B cell (primary cell): Measurements from ENCODE around the gene TMEM109. TPM values are rescaled to one million over a fixed set of nuclear protein-coding genes. Genes with fewer than 3 reads are reported as not detected.

Experiments
- ATAC-seq: fragments of 200-7000 bp; cut with Tn5 transposase; one replicate; pipeline ENCODE4 v1.10.0; 2021; ENCODE audit warnings: low read depth, mild to moderate bottlenecking, moderate number of reproducible peaks, moderate library complexity
- CTCF ChIA-PET: fragments of 350-600 bp; sonication (Branson Sonifier 250); formaldehyde crosslinking; loops from one replicate; lab custom pipeline; 2021; ENCODE audit warnings: antibody characterized with exemption, inconsistent platforms; lab: Charles Lee
- POLR2A ChIA-PET: fragments of 350-600 bp; sonication (Branson Sonifier 250); formaldehyde crosslinking; loops from one replicate; lab custom pipeline; 2021; ENCODE audit warnings: antibody characterized with exemption; lab: Charles Lee
- DNase-seq: peaks from one replicate; pipeline ENCODE4 v3.0.0; 2013
- H2AFZ ChIP-seq: 2 replicates; pipeline ENCODE4 v1.6.1; 2012; ENCODE audit warnings: mild to moderate bottlenecking, low read depth, low read length; ENCODE audit not compliant: insufficient read depth, poor library complexity, severe bottlenecking
- H3K27ac ChIP-seq, 2 donors: 1 replicate in 1 of 2; 2 replicates in 1 of 2; pipeline ENCODE4 v1.5.1; 2012 to 2013; ENCODE audit warnings: low read length in 2 of 2, mild to moderate bottlenecking in 2 of 2, moderate library complexity in 1 of 2
- H3K27me3 ChIP-seq, 4 experiments: fragments of 200-600 bp in 1 of 4; sonication (generic) in 1 of 4; replicated peaks in 1 of 4; 1 replicate in 2 of 4; 2 replicates in 2 of 4; pipeline versions ENCODE4 v1.6.1 to v1.7.0; 2013 to 2016; ENCODE audit warnings: low read length in 3 of 4, mild to moderate bottlenecking in 2 of 4, mixed read lengths in 1 of 4, moderate library complexity in 1 of 4; ENCODE audit not compliant: insufficient read depth in 4 of 4, control insufficient read depth in 3 of 4; ENCODE audit errors: control extremely low read depth in 1 of 4
- H3K36me3 ChIP-seq, 2 experiments: replicated peaks in 1 of 2; 1 replicate in 1 of 2; 2 replicates in 1 of 2; pipeline versions ENCODE4 v1.6.1 to v1.7.1; 2013; ENCODE audit warnings: low read length in 1 of 2; ENCODE audit not compliant: insufficient read depth in 2 of 2, control insufficient read depth in 1 of 2; ENCODE audit errors: control extremely low read depth in 1 of 2, extremely low read depth in 1 of 2
- H3K4me1 ChIP-seq, 2 donors: fragments of 200-600 bp in 1 of 2; sonication (generic) in 1 of 2; 1 replicate in 1 of 2; 2 replicates in 1 of 2; pipeline versions ENCODE4 v1.5.1 to v1.6.1; 2013 to 2017; ENCODE audit warnings: low read length in 2 of 2; ENCODE audit not compliant: control insufficient read depth in 2 of 2, insufficient read depth in 2 of 2
- H3K4me2 ChIP-seq: replicated peaks from 2 replicates; pipeline ENCODE3; 2012; ENCODE audit warnings: mild to moderate bottlenecking, low read depth, low read length; ENCODE audit not compliant: poor library complexity, severe bottlenecking
- H3K4me3 ChIP-seq, 5 experiments: fragments of 200-600 bp in 1 of 5; sonication (generic) in 1 of 5; 1 replicate in 3 of 5; 2 replicates in 2 of 5; pipeline versions ENCODE4 v1.5.1 to v1.7.0; 2011 to 2016; ENCODE audit warnings: low read length in 4 of 5, mild to moderate bottlenecking in 4 of 5, low read depth in 2 of 5, control low read depth in 1 of 5, moderate library complexity in 1 of 5; ENCODE audit not compliant: insufficient read depth in 1 of 5; ENCODE audit errors: control extremely low read depth in 1 of 5, extremely low read depth in 1 of 5
- H3K79me2 ChIP-seq: fragments of 200-600 bp; sonication (generic); one replicate; pipeline ENCODE4 v1.6.0; 2016; ENCODE audit warnings: low read length; ENCODE audit not compliant: control insufficient read depth, insufficient read depth
- H3K9ac ChIP-seq: fragments of 200-600 bp; sonication (generic); 2 replicates; pipeline ENCODE4 v1.6.1; 2017; ENCODE audit warnings: mild to moderate bottlenecking, low read length, moderate library complexity
- H3K9me3 ChIP-seq, 3 donors: one replicate each; pipeline versions ENCODE4 v1.6.1 to v1.7.1; 2013; ENCODE audit warnings: low read length in 2 of 3; ENCODE audit not compliant: control insufficient read depth in 2 of 3, insufficient read depth in 1 of 3; ENCODE audit errors: control extremely low read depth in 1 of 3
- H4K20me1 ChIP-seq: 2 replicates; pipeline ENCODE4 v1.6.0; 2012; ENCODE audit warnings: mild to moderate bottlenecking, low read length; ENCODE audit not compliant: insufficient read depth, control insufficient read depth, poor library complexity, severe bottlenecking
- H3K27ac Mint-ChIP-seq: one replicate; pipeline ENCODE4 v1.8.0; 2021; ENCODE audit warnings: mixed read lengths
- H3K27me3 Mint-ChIP-seq: one replicate; pipeline ENCODE4 v1.8.0; 2021; ENCODE audit warnings: mixed read lengths
- H3K4me1 Mint-ChIP-seq: one replicate; pipeline ENCODE4 v1.8.0; 2021; ENCODE audit warnings: mixed read lengths
- H3K4me3 Mint-ChIP-seq: one replicate; pipeline ENCODE4 v1.8.0; 2021; ENCODE audit warnings: mixed read lengths
- H3K9me3 Mint-ChIP-seq: one replicate; pipeline ENCODE4 v1.8.0; 2022; ENCODE audit warnings: mixed read lengths; ENCODE audit not compliant: insufficient read depth
- CTCF ChIP-seq: fragments of 200-600 bp; IDR thresholded peaks from one replicate; pipeline ENCODE4 v1.8.0; 2022; ENCODE audit warnings: antibody characterized with exemption, mild to moderate bottlenecking
- EZH2 ChIP-seq: IDR thresholded peaks from 2 replicates; pipeline ENCODE4 v1.6.1; 2012; ENCODE audit warnings: borderline replicate concordance, low read depth, mild to moderate bottlenecking, moderate library complexity, low read length; ENCODE audit not compliant: insufficient read depth, poor library complexity, severe bottlenecking
- WGBS: methylation state at CpG from one replicate; pipeline ENCODE4 v1.1.5; 2013; ENCODE audit warnings: missing lambda C conversion rate; ENCODE audit not compliant: insufficient coverage; 5-methylcytosine and 5-hydroxymethylcytosine counted together
- intact Hi-C: fragments of 100-400 bp; cut with micrococcal nuclease; formaldehyde crosslinking; loops from one replicate; pipeline ENCODE4 v1.10.0; 2022
- polyA plus RNA-seq: library from polyadenylated mRNA; depleted of rRNA; stranded (reverse); fragments of >200 nt; gene quantifications from 2 replicates; pipeline ENCODE4 v1.2.3, GENCODE V29; 2012
- total RNA-seq, 2 donors: library from RNA; stranded (reverse); fragments of 120-200 nt in 1 of 2; gene quantifications; 1 replicate in 1 of 2; 2 replicates in 1 of 2; pipeline versions ENCODE4 v1.2.3 to v1.2.4, GENCODE V29; 2013 to 2022

The TMEM109 gene
- total and polyA plus RNA-seq, 2 donors (not counting 1 experiment from before 2014, with no cell fraction given), result 32.0 to 99.4 TPM

GRCh38 chr11:60870733-60871377 lies 43.1 kb upstream of the TMEM109 start:
- POLR2A ChIA-PET, result no interaction called here
- no peaks in the 10 kb centered on the region for H3K4me1 ChIP-seq
- H3K4me2 ChIP-seq, result no peak overlapping the region
- intact Hi-C loops, result no loop called here
- ATAC-seq, result no peak
- no peaks in the 10 kb centered on the region for H4K20me1 ChIP-seq
- H3K9me3 ChIP-seq, result no peaks in the 10 kb centered on the region
- H3K9ac ChIP-seq, result no peak overlapping the region
- Mint-ChIP-seq H3K27me3 (no peaks in the 10 kb centered on the region), H3K4me1 (no peaks in the 10 kb centered on the region), H3K27ac (no peak overlapping the region), H3K4me3 (no peak overlapping the region), H3K9me3 (no peaks in the 10 kb centered on the region)
- DNase-seq, result no peak
- WGBS, result 58% methylated on average over 13 of the region's 13 CpGs
- CTCF ChIA-PET, result interaction anchor here (0.6 to 1.3 kb wide), 2 partner anchors 40 to 83 kb away, joined by 3 to 4 read pairs; no protein-coding TSS in a partner anchor
- H3K27me3 ChIP-seq, result no peaks in the 10 kb centered on the region
- H2AFZ ChIP-seq, result no peak overlapping the region
- TF ChIP-seq CTCF (no peak), EZH2 (no peak)
- no peak overlapping the region for H3K27ac ChIP-seq
- no peaks in the 10 kb centered on the region for H3K36me3 ChIP-seq
- H3K79me2 ChIP-seq, result no peaks in the 10 kb centered on the region
- no peak overlapping the region for H3K4me3 ChIP-seq

GRCh38 chr11:60871378-60872061 lies 42.4 kb upstream of the TMEM109 start:
- intact Hi-C loops, result no loop called here
- no peak overlapping the region for H3K4me3 Mint-ChIP-seq

More at GRCh38 chr11:60871378-60872061, 42.4 kb upstream of the TMEM109 start:
- Histone ChIP-seq H3K4me3 (no peak overlapping the region), H3K4me1 (no peaks in the 10 kb centered on the region), H2AFZ (no peak overlapping the region), H3K27me3 (no peaks in the 10 kb centered on the region), H3K79me2 (no peaks in the 10 kb centered on the region), H3K4me2 (no peak overlapping the region), H4K20me1 (no peaks in the 10 kb centered on the region), H3K9me3 (no peaks in the 10 kb centered on the region), H3K27ac (no peak overlapping the region), H3K36me3 (no peaks in the 10 kb centered on the region), H3K9ac (no peak overlapping the region)
- no peaks in the 10 kb centered on the region for H3K4me1 Mint-ChIP-seq
- DNase-seq (no peak), ATAC-seq (no peak)
- no peaks in the 10 kb centered on the region for H3K27me3 Mint-ChIP-seq
- 71% methylated on average over 5 of the region's 7 CpGs for WGBS
- CTCF ChIA-PET, result interaction anchor here (1.0 to 1.3 kb wide), 3 partner anchors 15 to 41 kb away, joined by 3 to 4 read pairs (median 3); no protein-coding TSS in a partner anchor
- no peaks in the 10 kb centered on the region for H3K9me3 Mint-ChIP-seq
- TF ChIP-seq EZH2, result no peak
- no peak overlapping the region for H3K27ac Mint-ChIP-seq
- POLR2A ChIA-PET, result no interaction called here
